A549 (cell line): ENCODE data around the gene ING2.

Source experiments
- CEBPB ChIP-seq, 2 experiments: fragments of >200 bp in 1 of 2; sonication (Bioruptor Twin) in 1 of 2; formaldehyde crosslinking in 1 of 2; IDR thresholded peaks; 2 replicates each; pipeline ENCODE4 v1.6.1; 2012 to 2016
- TF ChIP-seq, protein P1 (sequence below): fragments of >200 bp; sonication (Bioruptor Twin); formaldehyde crosslinking; IDR thresholded peaks from 3 replicates; pipeline ENCODE4 v1.5.1; 2016

DNA sequence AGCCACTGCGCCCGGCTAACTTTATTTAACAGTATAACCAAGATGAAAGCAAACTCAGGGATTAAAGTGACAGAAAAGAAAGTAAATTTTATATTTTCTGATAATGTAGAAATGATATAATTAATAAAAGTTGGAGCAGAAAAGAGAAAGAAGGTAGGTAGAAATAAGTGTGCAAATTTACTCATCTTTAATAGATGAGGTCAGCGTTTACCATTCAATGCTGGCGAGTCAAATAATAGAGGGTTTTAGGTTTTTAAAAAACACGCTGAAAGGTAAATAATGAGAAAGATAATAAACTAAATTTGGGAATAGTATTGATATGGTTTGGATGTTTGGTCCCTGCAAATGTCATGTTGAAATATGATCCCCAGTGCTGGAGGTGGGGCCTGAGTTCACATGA is 46.9 kb upstream of the ING2 start:
- no peak for TF ChIP-seq CEBPB (IDR thresholded peaks at IDR 0.05)
- TF ChIP-seq, protein P1, sequence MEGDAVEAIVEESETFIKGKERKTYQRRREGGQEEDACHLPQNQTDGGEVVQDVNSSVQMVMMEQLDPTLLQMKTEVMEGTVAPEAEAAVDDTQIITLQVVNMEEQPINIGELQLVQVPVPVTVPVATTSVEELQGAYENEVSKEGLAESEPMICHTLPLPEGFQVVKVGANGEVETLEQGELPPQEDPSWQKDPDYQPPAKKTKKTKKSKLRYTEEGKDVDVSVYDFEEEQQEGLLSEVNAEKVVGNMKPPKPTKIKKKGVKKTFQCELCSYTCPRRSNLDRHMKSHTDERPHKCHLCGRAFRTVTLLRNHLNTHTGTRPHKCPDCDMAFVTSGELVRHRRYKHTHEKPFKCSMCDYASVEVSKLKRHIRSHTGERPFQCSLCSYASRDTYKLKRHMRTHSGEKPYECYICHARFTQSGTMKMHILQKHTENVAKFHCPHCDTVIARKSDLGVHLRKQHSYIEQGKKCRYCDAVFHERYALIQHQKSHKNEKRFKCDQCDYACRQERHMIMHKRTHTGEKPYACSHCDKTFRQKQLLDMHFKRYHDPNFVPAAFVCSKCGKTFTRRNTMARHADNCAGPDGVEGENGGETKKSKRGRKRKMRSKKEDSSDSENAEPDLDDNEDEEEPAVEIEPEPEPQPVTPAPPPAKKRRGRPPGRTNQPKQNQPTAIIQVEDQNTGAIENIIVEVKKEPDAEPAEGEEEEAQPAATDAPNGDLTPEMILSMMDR = no peak
